Right lobe of liver (tissue), 4 donors: ENCODE measurements around the gene PPARA.

Experiments used
- CTCF ChIP-seq, 4 donors: fragments of 200-600 bp in 3 of 4; fragments of 450-650 bp in 1 of 4; IDR thresholded peaks; one replicate each; pipeline versions ENCODE4 v1.5.1 to v1.8.0; 2016 to 2022; ENCODE audit warnings: antibody characterized with exemption in 4 of 4, mild to moderate bottlenecking in 2 of 4
- POLR2A ChIP-seq: fragments of 450-650 bp; IDR thresholded peaks from one replicate; pipeline ENCODE4 v1.6.1; 2017; ENCODE audit warnings: antibody characterized with exemption, mild to moderate bottlenecking
- donor health status: DM: no; HTN: no; CAD: no.
- donor health status: DM: no; HTN: no; CAD: no.
- donor health status: DM: no; HTN: yes; CAD: no.

DNA sequence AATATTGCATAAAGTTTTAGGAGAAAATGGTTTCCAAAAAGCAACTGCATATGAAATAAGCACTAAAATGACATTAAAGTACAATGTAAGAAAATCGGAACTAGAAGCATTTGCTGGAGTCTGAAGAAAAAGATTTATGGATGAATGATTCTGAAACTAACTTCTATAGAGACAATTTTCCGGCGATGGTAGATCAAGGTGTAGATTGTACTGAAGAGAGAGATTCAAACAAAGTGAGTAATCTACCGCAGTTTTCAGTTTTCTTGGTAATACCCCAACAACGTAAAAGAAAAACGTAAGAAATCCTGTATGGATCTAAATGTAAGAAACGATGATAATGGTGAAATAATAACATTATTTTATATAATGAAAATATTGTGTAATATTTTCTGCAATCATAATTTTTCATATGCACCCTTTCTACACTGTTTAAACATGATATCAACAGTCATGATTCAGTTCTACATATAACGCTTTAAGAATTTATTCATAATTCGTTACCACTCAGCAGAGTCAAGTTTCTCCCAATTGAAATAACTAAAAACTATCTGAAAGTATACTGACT is 101.6 kb downstream of the PPARA start:
- no peak for TF ChIP-seq CTCF (IDR thresholded peaks at IDR 0.05)
- no peak for TF ChIP-seq POLR2A
